HEK293 (cell line): ENCODE data around the gene NEK8.

Experiments
- CTCF ChIA-PET: fragments of 350-600 bp; formaldehyde crosslinking; extraction: SDS; loops from one replicate; lab custom pipeline; 2021; ENCODE audit warnings: antibody characterized with exemption; lab: Yijun Ruan, JAX
- POLR2A ChIA-PET: fragments of 300-600 bp; formaldehyde crosslinking; extraction: SDS; loops from one replicate; lab custom pipeline; 2020; ENCODE audit warnings: antibody characterized with exemption, inconsistent platforms; lab: Yijun Ruan, JAX
- H3K27ac ChIP-seq: fragments of 200-500 bp; sonication (Bioruptor generic); 2 replicates; pipeline ENCODE4 v1.5.1; 2014; ENCODE audit warnings: low read depth, low read length, control low read depth, inconsistent platforms; ENCODE audit errors: extremely low read depth
- H3K36me3 ChIP-seq, 2 experiments: fragments of 200-500 bp in 1 of 2; sonication (Bioruptor generic) in 1 of 2; 1 replicate in 1 of 2; 2 replicates in 1 of 2; pipeline ENCODE4 v1.5.1; 2014 to 2017; ENCODE audit warnings: inconsistent platforms in 2 of 2, low read length in 2 of 2; ENCODE audit not compliant: control insufficient read depth in 2 of 2, insufficient read depth in 1 of 2
- H3K4me1 ChIP-seq: fragments of 200-500 bp; sonication (Bioruptor generic); 2 replicates; pipeline ENCODE4 v1.5.1; 2014; ENCODE audit warnings: mild to moderate bottlenecking, low read length, inconsistent platforms; ENCODE audit not compliant: control insufficient read depth, insufficient read depth
- H3K4me3 ChIP-seq: 2 replicates; pipeline ENCODE4 v1.5.1; 2011; ENCODE audit warnings: low read depth, mild to moderate bottlenecking, control low read depth, low read length, moderate library complexity
- H3K9me3 ChIP-seq: fragments of 200-500 bp; sonication (Bioruptor generic); 2 replicates; pipeline ENCODE4 v1.5.1; 2014; ENCODE audit warnings: low read depth, low read length, inconsistent platforms; ENCODE audit not compliant: control insufficient read depth, insufficient read depth
- CTCF ChIP-seq: fragments of 450-650 bp; formaldehyde crosslinking; IDR thresholded peaks from 2 replicates; pipeline ENCODE4 v1.5.1; 2016; ENCODE audit warnings: missing biosample characterization, missing genetic modification characterization
- EGR2 ChIP-seq: fragments of 450-650 bp; formaldehyde crosslinking; IDR thresholded peaks from 2 replicates; pipeline ENCODE4 v1.5.1; 2016; ENCODE audit warnings: low read depth, missing biosample characterization, missing genetic modification characterization
- GFI1B ChIP-seq: fragments of 450-650 bp; formaldehyde crosslinking; IDR thresholded peaks from 2 replicates; pipeline ENCODE4 v1.5.1; 2016; ENCODE audit warnings: missing biosample characterization, missing genetic modification characterization
- GLIS2 ChIP-seq: fragments of 450-650 bp; formaldehyde crosslinking; IDR thresholded peaks from 2 replicates; pipeline ENCODE4 v1.5.1; 2016; ENCODE audit warnings: missing biosample characterization, missing genetic modification characterization
- HOXD13 ChIP-seq: sonication (generic); formaldehyde crosslinking; IDR thresholded peaks from 2 replicates; pipeline ENCODE4 v1.8.0; 2022; ENCODE audit warnings: missing genetic modification reagents, borderline replicate concordance
- KLF10 ChIP-seq: fragments of 450-650 bp; IDR thresholded peaks from 2 replicates; pipeline ENCODE4 v1.5.1; 2018; ENCODE audit warnings: missing biosample characterization, mild to moderate bottlenecking, missing genetic modification characterization
- PRDM10 ChIP-seq: fragments of 450-650 bp; formaldehyde crosslinking; IDR thresholded peaks from 2 replicates; pipeline ENCODE4 v1.5.1; 2016; ENCODE audit warnings: missing biosample characterization, missing genetic modification characterization
- ZBTB21 ChIP-seq: fragments of 450-650 bp; formaldehyde crosslinking; IDR thresholded peaks from 2 replicates; pipeline ENCODE4 v1.5.1; 2017; ENCODE audit warnings: missing biosample characterization, missing genetic modification characterization
- ZEB2 ChIP-seq: fragments of 450-650 bp; formaldehyde crosslinking; IDR thresholded peaks from 2 replicates; pipeline ENCODE4 v1.5.1; 2016; ENCODE audit warnings: missing biosample characterization, missing genetic modification characterization
- ZFP37 ChIP-seq: fragments of 450-650 bp; formaldehyde crosslinking; IDR thresholded peaks from 2 replicates; pipeline ENCODE4 v1.5.1; 2016; ENCODE audit warnings: missing biosample characterization, missing genetic modification characterization
- ZFP41 ChIP-seq: fragments of 450-650 bp; formaldehyde crosslinking; IDR thresholded peaks from 2 replicates; pipeline ENCODE4 v1.5.1; 2016; ENCODE audit warnings: missing biosample characterization, missing genetic modification characterization, borderline replicate concordance
- ZIC2 ChIP-seq: fragments of 450-650 bp; formaldehyde crosslinking; IDR thresholded peaks from 2 replicates; pipeline ENCODE4 v1.5.1; 2016; ENCODE audit warnings: missing biosample characterization, missing genetic modification characterization
- ZNF132 ChIP-seq: fragments of 450-650 bp; formaldehyde crosslinking; IDR thresholded peaks from 2 replicates; pipeline ENCODE4 v1.5.1; 2017; ENCODE audit warnings: missing biosample characterization, missing genetic modification characterization, borderline replicate concordance
- ZNF133 ChIP-seq: fragments of 450-650 bp; formaldehyde crosslinking; IDR thresholded peaks from 2 replicates; pipeline ENCODE4 v1.5.1; 2016; ENCODE audit warnings: missing biosample characterization, missing genetic modification characterization
- ZNF157 ChIP-seq: fragments of 450-650 bp; formaldehyde crosslinking; IDR thresholded peaks from 2 replicates; pipeline ENCODE4 v1.5.1; 2016; ENCODE audit warnings: missing biosample characterization, missing genetic modification characterization
- ZNF169 ChIP-seq: fragments of 450-650 bp; formaldehyde crosslinking; IDR thresholded peaks from 2 replicates; pipeline ENCODE4 v1.5.1; 2016; ENCODE audit warnings: missing biosample characterization, missing genetic modification characterization
- ZNF214 ChIP-seq: fragments of 450-650 bp; formaldehyde crosslinking; IDR thresholded peaks from 2 replicates; pipeline ENCODE4 v1.5.1; 2017; ENCODE audit warnings: missing biosample characterization, mild to moderate bottlenecking, missing genetic modification characterization, borderline replicate concordance
- ZNF362 ChIP-seq: fragments of 450-650 bp; formaldehyde crosslinking; IDR thresholded peaks from 2 replicates; pipeline ENCODE4 v1.5.1; 2016; ENCODE audit warnings: missing biosample characterization, missing genetic modification characterization
- ZNF623 ChIP-seq: fragments of 450-650 bp; formaldehyde crosslinking; IDR thresholded peaks from 2 replicates; pipeline ENCODE4 v1.5.1; 2016; ENCODE audit warnings: missing biosample characterization, missing genetic modification characterization
- ZNF629 ChIP-seq: fragments of 450-650 bp; formaldehyde crosslinking; IDR thresholded peaks from 2 replicates; pipeline ENCODE4 v1.5.1; 2017; ENCODE audit warnings: missing biosample characterization, missing genetic modification characterization
- ZNF664 ChIP-seq: fragments of 450-650 bp; formaldehyde crosslinking; IDR thresholded peaks from 2 replicates; pipeline ENCODE4 v1.5.1; 2016; ENCODE audit warnings: missing biosample characterization, missing genetic modification characterization
- ZNF830 ChIP-seq: fragments of 450-650 bp; IDR thresholded peaks from 2 replicates; pipeline ENCODE4 v1.5.0; 2018; ENCODE audit warnings: missing biosample characterization, missing genetic modification characterization, low read depth, mild to moderate bottlenecking, moderate library complexity
- ZNF837 ChIP-seq: fragments of 450-650 bp; formaldehyde crosslinking; IDR thresholded peaks from 2 replicates; pipeline ENCODE4 v1.5.1; 2016; ENCODE audit warnings: missing biosample characterization, missing genetic modification characterization

The NEK8 gene

GRCh38 chr17:28741358-28742349 is 13.1 kb downstream of the NEK8 start:
- ChIA-PET CTCF (interaction anchor here (0.6 to 16.7 kb wide), 6 partner anchors 8 to 519 kb away, joined by 3 to 445 read pairs (median 4); partner anchors contain the start of genes NEK8, RPL23A and TLCD1), POLR2A (interaction anchor here (1.1 to 14.1 kb wide), 4 partner anchors 15 to 210 kb away, joined by 4 to 448 read pairs (median 36); partner anchors contain the start of genes NEK8, PHF12, RPL23A and TLCD1)
- H3K4me3 ChIP-seq, result no peak overlapping the region
- TF ChIP-seq ZNF664 (no peak), ZFP37 (tag by site-specific recombination) (no peak), ZNF169 (tag by site-specific recombination) (no peak), ZNF830 (tag by site-specific recombination) (no peak), ZNF837 (tag by site-specific recombination) (no peak), HOXD13 (CRISPR knock-in tag) (no peak), GFI1B (tag by site-specific recombination) (no peak), ZNF214 (tag by site-specific recombination) (no peak), ZBTB21 (tag by site-specific recombination) (no peak), PRDM10 (no peak), ZNF157 (no peak), ZNF132 (tag by site-specific recombination) (no peak)
- no peak overlapping the region for H3K27ac ChIP-seq
- no peaks in the 10 kb centered on the region for H3K9me3 ChIP-seq
- peaks cover 0 to 48% of the 10 kb centered on the region in 2 experiments; a peak in 1 of 3 replicates for H3K36me3 ChIP-seq
- peaks cover 11% of the 10 kb centered on the region; the same call in 1 of the 2 replicates for H3K4me1 ChIP-seq

- H3K36me3 ChIP-seq, result peaks cover under 1 to 58% of the 10 kb centered on the region in 2 experiments; a peak in 2 of 3 replicates
- POLR2A ChIA-PET, result interaction anchor here (0.6 to 14.1 kb wide), 18 partner anchors 8 to 208 kb away, joined by 3 to 448 read pairs (median 4); partner anchors contain the start of genes FAM222B, NEK8, PHF12 and PROCA1
- TF ChIP-seq ZNF623 (tag by site-specific recombination) (no peak), KLF10 (peak; percentile 96), ZNF362 (tag by site-specific recombination) (no peak), EGR2 (tag by site-specific recombination) (peak; percentile 58), ZNF133 (tag by site-specific recombination) (no peak), ZNF629 (tag by site-specific recombination) (peak; percentile 68; the same call in 1 of the 2 replicates), GLIS2 (tag by site-specific recombination) (peak; percentile 94), ZIC2 (peak; percentile 89), CTCF (0 out of 2 replicates have a peak, but pooled peaks have one; percentile 3), ZEB2 (peak; percentile 92), ZFP41 (tag by site-specific recombination) (no peak)
Observed at GRCh38 chr17:28743243-28744103, 14.9 kb downstream of the NEK8 start, which contains the start of gene TRAF4. TSS of gene TRAF4 (plus strand) at chr17:28744011. CDS start at chr17:28744113, 102 bp downstream.

More at GRCh38 chr17:28743243-28744103, 14.9 kb downstream of the NEK8 start, which contains the start of gene TRAF4:
- H3K9me3 ChIP-seq, result no peaks in the 10 kb centered on the region
- peak within 1 kb of the TSS; percentile 69 for H3K4me3 ChIP-seq
- H3K27ac ChIP-seq, result peak within 1 kb of the TSS; percentile 94
- H3K4me1 ChIP-seq, result peaks cover 11% of the 10 kb centered on the region; the same call in 1 of the 2 replicates
- CTCF ChIA-PET, result interaction anchor here (1.2 to 16.7 kb wide), 3 partner anchors 18 to 207 kb away, joined by 3 to 445 read pairs (median 6); partner anchors contain the start of genes NEK8, RPL23A and TLCD1
